BJ (cell line): Measurements from ENCODE around the gene CASKIN1. TPM values are rescaled to one million over a fixed set of nuclear protein-coding genes. Genes with fewer than 3 reads are reported as not detected.

Experiments
- CTCF ChIA-PET: fragments of 350-600 bp; formaldehyde crosslinking; extraction: SDS; loops from one replicate; lab custom pipeline; 2021; ENCODE audit warnings: antibody characterized with exemption, inconsistent platforms; lab: Yijun Ruan, JAX
- POLR2A ChIA-PET: fragments of 300-600 bp; sonication (Branson Sonifier 250); formaldehyde crosslinking; extraction: SDS; loops from one replicate; lab custom pipeline; 2021; ENCODE audit warnings: antibody characterized with exemption; lab: Charles Lee
- DNase-seq: peaks from one replicate; pipeline ENCODE4 v3.0.0-alpha.2; 2011; ENCODE audit warnings: low read depth
- H3K27me3 ChIP-seq: 2 replicates; pipeline ENCODE4 v1.6.0; 2011; ENCODE audit warnings: low read length; ENCODE audit not compliant: control insufficient read depth, insufficient read depth
- H3K36me3 ChIP-seq: 2 replicates; pipeline ENCODE4 v1.5.1; 2011; ENCODE audit warnings: low read length; ENCODE audit not compliant: control insufficient read depth, insufficient read depth
- H3K4me3 ChIP-seq: 2 replicates; pipeline ENCODE4 v1.5.1; 2011; ENCODE audit warnings: low read depth, mild to moderate bottlenecking, control low read depth, low read length
- polyA plus RNA-seq: library from polyadenylated mRNA; depleted of rRNA; stranded (reverse); fragments of >200 nt; gene quantifications from 2 replicates; pipeline ENCODE4 v1.2.3, GENCODE V29; 2011
- TF ChIP-seq, protein P1 (sequence below): IDR thresholded peaks from 2 replicates; pipeline ENCODE4 v1.5.1; 2011; ENCODE audit warnings: low read depth, mild to moderate bottlenecking, control low read depth, inconsistent platforms, low read length, moderate library complexity; ENCODE audit not compliant: insufficient read depth

Gene CASKIN1
- polyA plus RNA-seq, 1 experiment = 0.01 TPM

- ChIA-PET POLR2A (no interaction called here), CTCF (interaction anchor here (0.6 kb wide), 1 partner anchor 149 kb away, joined by 4 read pairs; no protein-coding TSS in a partner anchor)
- no peak for DNase-seq
- Histone ChIP-seq H3K4me3 (no peak overlapping the region), H3K27me3 (no peaks in the 10 kb centered on the region), H3K36me3 (peaks cover 41% of the 10 kb centered on the region)
- TF ChIP-seq, protein P1, sequence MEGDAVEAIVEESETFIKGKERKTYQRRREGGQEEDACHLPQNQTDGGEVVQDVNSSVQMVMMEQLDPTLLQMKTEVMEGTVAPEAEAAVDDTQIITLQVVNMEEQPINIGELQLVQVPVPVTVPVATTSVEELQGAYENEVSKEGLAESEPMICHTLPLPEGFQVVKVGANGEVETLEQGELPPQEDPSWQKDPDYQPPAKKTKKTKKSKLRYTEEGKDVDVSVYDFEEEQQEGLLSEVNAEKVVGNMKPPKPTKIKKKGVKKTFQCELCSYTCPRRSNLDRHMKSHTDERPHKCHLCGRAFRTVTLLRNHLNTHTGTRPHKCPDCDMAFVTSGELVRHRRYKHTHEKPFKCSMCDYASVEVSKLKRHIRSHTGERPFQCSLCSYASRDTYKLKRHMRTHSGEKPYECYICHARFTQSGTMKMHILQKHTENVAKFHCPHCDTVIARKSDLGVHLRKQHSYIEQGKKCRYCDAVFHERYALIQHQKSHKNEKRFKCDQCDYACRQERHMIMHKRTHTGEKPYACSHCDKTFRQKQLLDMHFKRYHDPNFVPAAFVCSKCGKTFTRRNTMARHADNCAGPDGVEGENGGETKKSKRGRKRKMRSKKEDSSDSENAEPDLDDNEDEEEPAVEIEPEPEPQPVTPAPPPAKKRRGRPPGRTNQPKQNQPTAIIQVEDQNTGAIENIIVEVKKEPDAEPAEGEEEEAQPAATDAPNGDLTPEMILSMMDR = no peak
These were observed 24.7 kb downstream of the CASKIN1 start for GRCh38 chr16:2171601-2172178.

DNA sequence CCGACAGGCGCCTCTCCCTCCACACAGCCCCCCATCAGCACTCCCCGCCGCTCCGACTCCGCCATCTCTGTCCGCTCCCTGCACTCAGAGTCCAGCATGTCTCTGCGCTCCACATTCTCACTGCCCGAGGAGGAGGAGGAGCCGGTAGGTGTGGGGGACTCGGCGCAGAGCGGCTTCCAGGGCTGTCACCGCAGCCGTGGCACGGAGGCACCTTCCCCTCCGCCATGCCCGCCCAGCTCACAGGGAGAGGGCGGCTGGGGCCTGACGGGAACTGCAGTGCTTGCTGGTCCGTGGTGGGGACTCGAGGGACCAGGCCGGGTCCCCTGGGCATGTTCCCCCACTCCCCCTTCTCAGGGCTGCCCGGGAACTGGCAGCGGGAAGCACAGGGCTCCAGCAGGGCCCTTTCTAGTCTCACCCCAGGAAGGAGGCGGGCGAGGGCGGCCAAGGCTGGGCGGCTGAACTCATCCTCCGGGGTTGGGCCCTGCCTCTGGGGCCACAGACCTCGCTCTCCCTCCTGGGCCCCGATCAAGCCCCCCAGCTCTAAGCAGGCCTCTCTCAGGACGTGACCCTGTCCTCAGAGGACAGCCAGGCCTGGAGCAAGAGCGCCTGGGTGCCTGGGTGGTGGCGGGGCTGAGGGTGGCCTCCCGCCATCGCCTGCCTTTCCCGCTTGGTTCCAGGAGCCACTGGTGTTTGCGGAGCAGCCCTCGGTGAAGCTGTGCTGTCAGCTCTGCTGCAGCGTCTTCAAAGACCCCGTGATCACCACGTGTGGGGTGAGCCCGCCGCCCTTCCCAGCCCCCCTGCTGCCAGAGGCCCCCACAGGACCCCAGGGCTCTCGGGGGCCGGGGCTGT lies 25.6 kb downstream of the CASKIN1 start:
- Histone ChIP-seq H3K4me3 (no peak overlapping the region), H3K36me3 (peaks cover 43% of the 10 kb centered on the region), H3K27me3 (no peaks in the 10 kb centered on the region)
- TF ChIP-seq, protein P1 = no peak
- CTCF ChIA-PET = no interaction called here
- POLR2A ChIA-PET = no interaction called here
- DNase-seq = no peak

DNA sequence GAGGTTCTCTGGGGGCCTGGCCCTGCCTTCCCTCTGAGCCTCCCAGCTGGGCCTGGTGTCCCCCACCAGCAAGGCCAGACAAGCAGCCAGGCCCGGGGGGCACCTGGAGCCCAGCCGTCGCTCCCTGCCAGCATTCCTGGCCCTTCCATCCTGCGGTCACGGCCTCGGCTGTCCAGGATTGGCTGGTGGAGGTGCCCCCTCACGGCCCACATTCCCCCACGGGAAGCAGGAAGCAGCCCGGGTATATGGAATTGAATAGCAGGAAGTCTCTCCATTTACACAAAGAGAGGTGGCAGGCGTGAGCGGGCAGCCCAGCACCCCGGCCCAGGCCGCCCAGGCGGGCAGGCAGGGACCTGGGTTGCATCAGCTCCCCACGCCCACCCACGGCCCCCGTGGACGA lies 26.3 kb downstream of the CASKIN1 start:
- TF ChIP-seq, protein P1 = no peak
- ChIA-PET POLR2A (no interaction called here), CTCF (no interaction called here)
- Histone ChIP-seq H3K36me3 (peaks cover 38% of the 10 kb centered on the region), H3K27me3 (no peaks in the 10 kb centered on the region), H3K4me3 (no peak overlapping the region)
- no peak for DNase-seq

DNA sequence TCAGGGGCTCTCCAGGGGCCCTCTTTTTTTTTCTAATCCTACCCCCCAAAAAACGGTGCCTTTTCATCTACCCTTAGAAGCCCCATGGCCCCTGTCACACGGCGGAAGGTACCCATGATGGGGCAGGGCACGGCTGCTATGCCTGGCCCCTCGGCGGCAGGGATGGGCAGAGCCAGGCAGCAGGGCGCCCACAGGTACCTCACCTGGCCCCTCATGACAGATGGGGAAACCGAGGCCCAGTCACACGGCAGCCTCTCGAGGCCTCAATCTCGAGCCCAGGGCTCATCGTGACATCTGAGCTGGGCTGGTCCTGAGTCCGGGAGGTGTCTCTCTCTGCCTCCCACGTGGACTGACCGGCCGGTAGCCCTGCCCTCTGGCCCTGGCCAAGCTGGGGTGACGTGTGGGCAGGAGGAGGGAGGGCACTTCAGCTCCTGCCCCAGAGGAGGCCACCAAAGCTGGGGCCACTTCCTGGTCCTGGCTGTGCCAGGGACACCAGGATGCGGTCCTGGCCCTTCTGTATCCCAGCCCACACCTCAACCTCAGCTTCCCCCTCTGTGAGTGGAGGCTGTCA lies 29.3 kb downstream of the CASKIN1 start:
- Histone ChIP-seq H3K4me3 (no peak overlapping the region), H3K27me3 (no peaks in the 10 kb centered on the region), H3K36me3 (peaks cover 27% of the 10 kb centered on the region)
- ChIA-PET POLR2A (no interaction called here), CTCF (interaction anchor here (0.7 kb wide), 1 partner anchor 13 kb away, joined by 3 read pairs; no protein-coding TSS in a partner anchor)
- no peak for DNase-seq
- TF ChIP-seq, protein P1 = no peak
